HEK293 (cell line): Measurements from ENCODE around the gene MED16.

ENCODE experiments used
- CTCF ChIP-seq: fragments of 450-650 bp; formaldehyde crosslinking; IDR thresholded peaks from 2 replicates; pipeline ENCODE4 v1.5.1; 2016; ENCODE audit warnings: missing biosample characterization, missing genetic modification characterization
- MYNN ChIP-seq: fragments of 450-650 bp; formaldehyde crosslinking; IDR thresholded peaks from 2 replicates; pipeline ENCODE4 v1.5.1; 2016; ENCODE audit warnings: missing biosample characterization, missing genetic modification characterization, borderline replicate concordance
- MZF1 ChIP-seq: fragments of 450-650 bp; formaldehyde crosslinking; IDR thresholded peaks from 2 replicates; pipeline ENCODE4 v1.5.1; 2017; ENCODE audit warnings: missing biosample characterization, missing genetic modification characterization, borderline replicate concordance
- ZBTB21 ChIP-seq: fragments of 450-650 bp; formaldehyde crosslinking; IDR thresholded peaks from 2 replicates; pipeline ENCODE4 v1.5.1; 2017; ENCODE audit warnings: missing biosample characterization, missing genetic modification characterization
- ZNF169 ChIP-seq: fragments of 450-650 bp; formaldehyde crosslinking; IDR thresholded peaks from 2 replicates; pipeline ENCODE4 v1.5.1; 2016; ENCODE audit warnings: missing biosample characterization, missing genetic modification characterization
- ZNF292 ChIP-seq: fragments of 450-650 bp; formaldehyde crosslinking; IDR thresholded peaks from 2 replicates; pipeline ENCODE4 v1.5.1; 2016; ENCODE audit warnings: low read depth, missing biosample characterization, missing genetic modification characterization, borderline replicate concordance
- ZNF600 ChIP-seq: fragments of 450-650 bp; formaldehyde crosslinking; IDR thresholded peaks from 2 replicates; pipeline ENCODE4 v1.5.1; 2016; ENCODE audit warnings: missing biosample characterization, missing genetic modification characterization
- ZNF776 ChIP-seq: fragments of 450-650 bp; formaldehyde crosslinking; IDR thresholded peaks from 2 replicates; pipeline ENCODE4 v1.5.0; 2017; ENCODE audit warnings: missing biosample characterization, missing genetic modification characterization, borderline replicate concordance

GRCh38 chr19:887599-887998 is 5.4 kb downstream of the MED16 start:
- TF ChIP-seq MYNN (tag by site-specific recombination), result no peak
- no peak for TF ChIP-seq ZBTB21 (tag by site-specific recombination)
- no peak for TF ChIP-seq ZNF776 (tag by site-specific recombination)
- no peak for TF ChIP-seq ZNF600 (tag by site-specific recombination)
- no peak for TF ChIP-seq ZNF292
- no peak for TF ChIP-seq ZNF169 (tag by site-specific recombination)
- no peak for TF ChIP-seq CTCF (tag by site-specific recombination)
- no peak for TF ChIP-seq MZF1 (tag by site-specific recombination)
